HG03097 (cell line): ENCODE measurements around the gene BRD7.

Experiments used
- ATAC-seq: cut with Tn5 transposase; IDR thresholded peaks from one replicate; pipeline ENCODE4 v1.9.1; 2021; ENCODE audit not compliant: unreplicated experiment, low FRiP score

BRD7 gene

DNA sequence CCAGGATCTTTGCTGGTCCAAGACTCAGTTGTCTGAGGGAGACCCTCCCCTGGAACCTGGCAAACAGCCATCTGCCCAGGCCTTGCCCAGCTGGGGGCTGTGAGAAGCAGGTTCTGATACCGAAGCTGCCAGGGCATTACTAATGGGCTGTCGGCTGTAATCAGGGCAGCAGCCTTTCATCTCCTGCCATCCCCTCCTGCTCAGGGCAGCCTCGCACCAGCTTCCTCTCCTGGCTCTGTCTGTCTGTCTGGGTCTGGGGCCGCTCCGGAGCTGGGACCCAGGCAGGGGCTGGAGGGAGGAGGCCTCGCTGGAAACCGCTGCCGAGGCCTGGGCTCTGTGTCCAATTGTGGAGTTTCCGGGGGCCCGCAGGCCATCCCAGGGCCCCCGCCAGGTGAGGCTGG lies 21.6 kb upstream of the BRD7 start:
- ATAC-seq = no peak

DNA sequence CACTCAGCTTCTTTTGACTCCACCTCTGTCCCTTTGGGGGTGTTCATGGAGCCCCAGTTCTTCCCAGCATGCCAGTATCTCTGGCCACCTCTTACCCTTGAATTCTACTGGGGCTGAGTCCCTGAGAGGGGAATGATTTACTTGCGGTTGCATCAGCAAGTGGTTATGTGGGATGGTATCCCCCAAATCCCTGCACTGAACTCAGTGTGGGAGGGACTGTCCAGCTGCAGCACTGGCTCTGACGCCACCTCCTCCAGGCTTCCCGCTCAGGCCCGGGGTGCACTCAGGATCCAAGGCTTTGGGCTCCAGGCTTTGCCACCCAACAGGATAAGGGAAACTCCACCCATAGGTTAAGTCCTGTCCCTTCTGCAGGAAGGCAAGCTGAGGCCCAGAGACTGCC lies 21.1 kb upstream of the BRD7 start:
- no peak for ATAC-seq

DNA sequence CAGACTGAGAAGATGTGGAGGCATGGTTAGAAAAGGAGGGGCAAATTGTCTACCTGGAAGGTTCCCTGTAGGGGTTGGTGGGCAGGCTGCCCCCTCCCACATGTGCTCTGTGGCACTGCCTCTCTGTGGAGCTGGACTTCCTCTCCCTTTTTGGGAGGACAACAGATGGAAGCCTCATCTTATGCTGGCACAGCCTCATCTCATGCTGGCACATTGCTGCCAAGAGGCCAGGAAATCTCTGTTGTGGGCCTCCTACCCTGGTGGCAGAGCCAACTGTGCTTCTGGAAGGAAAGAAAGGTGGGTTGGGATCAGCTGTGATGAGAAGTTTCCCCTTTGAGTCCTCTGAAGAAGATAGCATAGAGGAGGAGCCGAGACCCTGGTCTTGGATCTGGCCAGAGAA lies 19.7 kb upstream of the BRD7 start:
- no peak for ATAC-seq

DNA sequence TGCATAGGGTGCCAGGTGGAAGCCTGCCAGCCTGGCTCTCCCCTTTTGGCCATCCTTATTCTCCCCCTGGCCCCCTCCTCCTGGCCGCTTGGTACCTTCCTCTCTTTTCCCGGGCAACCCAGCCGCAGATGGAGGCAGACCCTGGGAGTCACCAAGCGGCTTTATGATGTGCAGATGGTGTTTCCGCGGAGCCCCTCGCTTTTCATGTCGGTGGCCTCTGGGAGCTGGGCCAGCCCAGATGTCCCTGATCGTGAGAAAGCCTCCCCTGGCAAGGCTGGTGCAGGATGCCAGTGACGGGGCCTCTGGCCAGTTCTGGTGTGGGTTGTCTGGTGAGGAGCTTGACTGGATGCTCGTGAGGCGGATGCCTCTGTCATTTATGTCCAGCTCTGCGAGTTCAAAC lies 18.0 kb upstream of the BRD7 start:
- ATAC-seq = no peak

DNA sequence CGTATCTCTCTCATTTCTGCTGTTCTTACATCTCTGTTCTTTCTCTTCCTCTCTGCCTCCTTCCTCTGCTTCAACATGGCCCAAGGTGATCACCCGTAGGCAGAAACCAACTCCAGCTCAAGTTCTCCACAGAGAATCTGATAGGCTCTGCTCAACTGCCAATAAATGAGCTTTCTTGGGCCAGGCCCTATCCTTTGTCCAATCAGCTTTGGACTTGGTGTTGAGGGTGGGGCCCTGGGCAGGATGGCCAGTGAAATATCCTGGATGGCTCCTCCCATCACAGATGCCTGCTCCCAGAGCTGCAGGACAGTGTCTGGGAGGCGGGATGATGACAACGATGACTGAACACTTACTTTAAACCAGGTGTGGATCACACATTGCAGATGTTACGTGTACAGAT lies 17.4 kb upstream of the BRD7 start:
- no peak for ATAC-seq

DNA sequence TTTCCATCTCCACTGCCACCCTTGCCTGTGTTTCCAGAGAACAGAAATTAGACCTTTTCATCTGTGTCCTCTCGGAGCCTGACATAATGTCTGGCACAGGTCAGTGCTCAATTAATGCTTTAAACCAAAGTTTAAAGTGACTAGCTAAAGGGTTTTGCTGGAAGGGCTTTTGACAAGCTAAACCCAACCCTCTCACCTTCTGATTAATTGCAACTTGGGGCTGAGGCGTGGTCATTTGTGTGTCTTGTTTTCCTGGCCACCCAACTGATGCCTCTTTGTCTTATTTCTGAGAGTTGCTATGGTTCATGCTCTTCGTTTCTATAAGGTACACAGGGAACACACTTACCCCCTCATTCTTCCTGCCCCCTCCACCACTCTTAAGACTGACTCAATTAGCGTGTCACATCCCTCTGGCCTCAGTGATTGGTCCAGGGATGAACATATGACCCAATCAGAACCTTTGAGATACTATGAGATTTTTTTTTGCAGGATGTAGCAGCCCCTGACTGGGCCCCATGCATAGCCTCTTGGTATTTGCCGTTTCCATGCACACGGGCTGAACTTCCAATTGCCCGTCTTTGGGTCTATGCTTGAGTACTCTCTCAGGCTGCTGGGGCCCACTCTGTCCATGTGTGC lies 15.8 kb upstream of the BRD7 start:
- no peak for ATAC-seq

DNA sequence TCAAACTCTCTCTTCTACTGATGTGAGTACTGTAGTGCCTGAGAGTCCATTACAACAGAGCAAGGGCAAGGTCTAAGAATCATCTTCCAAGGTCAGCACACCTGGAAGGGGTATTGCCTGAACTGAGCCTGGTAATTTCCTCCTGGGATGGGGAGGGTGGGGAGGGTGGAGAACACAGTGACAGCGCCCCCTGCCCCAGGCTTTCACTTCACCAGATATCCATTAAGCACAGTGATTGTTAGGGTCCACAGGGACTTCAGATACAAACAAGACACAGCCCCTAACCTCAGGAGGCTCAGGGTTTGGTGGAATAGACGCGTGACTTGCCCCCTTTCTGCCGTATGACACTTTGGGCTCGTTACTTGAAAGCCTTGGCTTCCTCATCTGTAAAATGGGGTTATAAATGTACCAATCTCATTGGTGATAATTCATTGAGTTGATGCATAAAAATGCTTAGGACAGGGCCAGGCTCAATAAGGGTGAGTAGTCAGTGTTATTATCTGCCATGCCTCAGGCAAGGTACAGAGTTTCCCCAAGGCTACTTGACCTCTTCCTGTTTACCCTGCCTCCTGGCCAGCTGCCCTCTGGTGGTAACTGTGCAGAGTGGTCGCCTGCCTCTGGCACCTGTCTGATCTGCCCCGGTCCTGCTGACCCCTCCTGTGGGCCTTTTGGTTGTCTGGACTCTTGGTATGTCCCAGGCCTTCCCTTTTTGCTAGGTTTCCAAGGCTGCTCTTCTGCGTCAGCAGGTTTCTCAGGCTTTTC lies 13.1 kb upstream of the BRD7 start:
- no peak for ATAC-seq

DNA sequence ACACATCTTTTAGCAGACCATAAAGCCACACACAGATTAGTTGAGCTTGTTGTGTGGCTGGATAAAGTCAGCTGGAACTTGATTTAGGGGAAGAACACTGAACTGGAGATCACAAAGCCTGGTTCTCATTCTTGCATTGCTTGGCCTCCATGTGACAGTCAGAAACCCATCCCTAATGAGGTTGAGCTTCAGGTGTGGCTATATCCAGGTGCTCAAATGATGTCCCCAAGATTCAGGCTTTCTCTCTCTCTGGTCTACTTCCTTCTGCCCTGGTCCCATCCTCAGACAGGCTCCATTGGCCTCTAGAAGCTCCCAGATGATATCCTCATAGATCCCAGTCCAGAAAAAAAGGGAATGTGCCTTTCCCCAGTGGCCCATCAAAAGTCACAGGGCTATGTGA lies 9.6 kb upstream of the BRD7 start:
- no peak for ATAC-seq

DNA sequence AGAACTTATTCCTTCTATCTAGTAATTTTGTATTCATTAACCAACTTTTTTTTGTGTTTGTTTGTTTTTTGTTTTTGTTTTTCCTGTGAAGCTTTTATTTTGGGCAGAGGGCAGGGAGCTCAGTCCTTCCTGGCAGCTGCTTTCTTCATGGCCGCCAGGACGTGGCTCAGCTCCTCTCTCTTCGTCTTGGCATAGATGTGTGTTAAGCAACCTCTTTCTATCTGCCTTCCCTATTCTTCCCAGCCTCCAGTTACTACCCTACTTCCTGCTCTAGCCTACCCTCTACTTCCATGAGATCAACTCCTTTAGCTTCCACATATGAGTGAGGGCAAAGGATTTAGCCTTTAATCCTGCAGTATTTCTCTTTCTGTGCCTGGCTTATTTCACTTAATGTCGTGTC lies 8.2 kb upstream of the BRD7 start:
- no peak for ATAC-seq

DNA sequence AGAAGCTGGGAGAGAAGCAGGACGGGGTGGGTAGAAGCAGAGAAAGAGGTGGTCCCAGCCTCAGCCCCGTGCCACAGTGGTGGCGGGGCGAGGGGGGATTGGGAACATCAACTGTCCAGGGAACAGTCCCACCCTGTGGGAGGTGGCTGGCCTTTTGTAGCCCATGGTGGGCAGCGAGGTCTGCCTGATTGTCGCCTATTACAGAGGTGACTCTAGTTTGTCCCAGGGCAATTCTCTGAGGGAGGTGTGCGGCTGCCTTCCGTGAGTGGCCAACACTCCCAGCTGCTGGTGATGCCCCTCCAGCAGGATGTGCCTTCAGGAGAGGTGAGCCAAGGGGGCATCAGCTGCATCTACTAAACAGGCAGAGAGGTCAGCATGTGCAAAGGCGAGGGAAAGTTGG lies 5.0 kb upstream of the BRD7 start:
- no peak for ATAC-seq

DNA sequence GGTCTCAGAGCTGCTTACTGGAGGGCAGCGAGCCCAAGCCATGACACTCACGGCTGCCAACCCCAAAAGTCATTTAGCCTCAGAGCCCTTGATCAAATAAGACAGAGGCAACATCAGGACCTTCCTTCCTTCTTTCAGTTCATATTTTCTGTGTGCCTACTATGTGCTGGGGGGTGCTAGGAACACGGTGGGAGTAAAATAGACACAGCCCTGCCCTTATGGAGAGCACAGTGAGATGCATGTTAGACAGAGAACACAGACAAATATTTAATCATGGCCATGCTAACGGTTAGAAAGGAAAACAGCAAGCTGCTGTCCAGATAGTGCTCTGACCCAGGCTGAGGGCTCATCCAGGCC lies 4.5 kb upstream of the BRD7 start:
- no peak for ATAC-seq

DNA sequence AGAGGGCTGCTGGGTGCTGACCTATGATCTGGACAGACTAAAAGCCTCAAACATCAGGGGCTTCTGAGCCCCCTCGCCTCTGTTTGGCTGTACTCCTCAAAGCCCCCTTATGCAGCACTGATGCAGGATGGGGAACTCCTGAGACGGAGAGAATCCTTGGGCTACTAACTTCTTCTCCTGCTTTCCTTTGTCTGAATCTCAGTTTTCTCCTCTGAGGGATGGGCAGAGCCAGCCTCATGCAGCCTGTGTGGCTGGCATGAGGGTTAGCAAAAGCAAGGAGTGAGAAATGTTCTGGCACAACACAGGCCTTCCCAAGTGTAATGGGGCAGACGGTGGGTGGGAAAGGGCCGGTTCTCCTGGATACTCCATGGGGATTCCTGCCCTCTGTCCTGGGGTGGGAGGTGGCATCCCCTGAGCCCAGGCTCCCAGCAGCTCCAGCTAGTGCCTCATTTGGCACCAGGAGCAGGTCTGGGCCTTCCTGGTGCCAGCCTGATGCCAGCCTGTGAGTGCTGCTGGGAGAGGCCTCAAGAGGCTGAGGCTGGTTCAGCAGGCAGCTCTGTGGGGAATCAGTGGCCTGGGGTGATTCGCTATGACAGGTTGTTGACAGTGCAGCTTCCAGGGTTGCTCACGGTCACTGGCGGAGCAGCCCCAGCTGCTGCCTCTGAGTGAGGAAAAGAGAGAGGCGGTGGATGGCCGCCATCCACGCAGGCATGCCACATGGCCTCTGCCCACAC lies 4.0 kb upstream of the BRD7 start:
- ATAC-seq = no peak

DNA sequence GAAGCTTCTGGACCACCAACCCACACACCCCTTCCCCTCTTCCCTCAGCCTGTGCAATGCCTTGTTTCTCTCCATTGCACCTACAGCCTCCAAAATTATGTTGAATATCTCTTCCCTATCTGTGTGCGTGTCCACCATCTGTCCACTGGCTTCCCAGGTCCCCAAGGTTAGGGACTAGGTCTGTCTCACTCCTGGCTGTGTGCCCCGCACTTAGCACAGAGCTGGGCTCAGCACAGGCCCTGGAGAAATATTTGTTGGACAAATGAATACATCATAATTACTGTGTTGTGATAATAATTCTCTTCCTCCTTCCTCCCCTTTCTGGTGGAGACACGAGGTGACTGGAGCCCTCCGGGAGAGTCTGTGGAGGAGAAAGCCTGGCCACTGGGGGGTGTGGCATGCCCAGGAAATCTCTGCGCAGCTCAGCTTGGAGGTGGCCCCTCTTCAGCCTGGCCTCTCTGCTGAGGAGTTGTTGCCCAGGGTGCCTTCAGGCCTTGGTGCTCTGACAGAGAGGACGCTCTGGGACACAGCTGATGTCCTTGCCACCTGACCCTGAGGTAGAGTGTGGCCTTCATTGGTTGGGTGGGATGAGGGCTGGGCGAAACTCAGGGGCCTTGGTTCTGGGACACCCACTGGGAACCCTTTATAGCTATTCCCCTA lies 3.3 kb upstream of the BRD7 start:
- no peak for ATAC-seq

DNA sequence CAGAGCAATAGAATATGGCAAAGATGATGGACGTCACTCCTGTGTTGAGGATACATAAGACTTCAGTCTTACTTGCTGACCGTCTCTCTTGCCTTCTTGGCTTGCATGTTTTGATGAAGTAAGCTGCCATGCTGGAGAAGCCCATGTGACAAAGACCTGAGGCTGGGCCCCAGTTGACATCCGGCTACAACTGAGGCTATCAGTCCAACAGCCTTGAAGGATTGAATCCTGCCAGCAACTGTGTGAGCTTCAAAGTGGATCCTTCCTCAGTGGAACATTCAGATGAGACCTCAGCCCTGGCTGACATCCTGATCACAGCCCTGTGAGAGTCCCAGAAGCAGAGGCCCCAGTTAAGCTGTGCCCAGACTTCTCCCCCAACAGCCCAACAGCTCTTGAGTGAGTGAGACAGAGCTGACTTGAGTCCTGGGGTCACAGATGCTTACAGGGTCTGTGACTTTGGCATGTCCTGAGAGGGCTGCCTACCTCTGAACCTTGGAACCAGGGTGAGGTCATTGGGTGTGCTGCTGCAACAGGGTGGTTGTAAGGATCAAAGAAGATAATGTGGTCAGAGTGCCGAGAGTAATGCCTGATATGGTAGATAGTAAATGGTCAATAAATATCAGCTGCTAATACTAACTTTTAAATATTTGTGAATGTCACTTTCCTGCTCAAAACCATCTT lies 2.4 kb upstream of the BRD7 start:
- no peak for ATAC-seq

DNA sequence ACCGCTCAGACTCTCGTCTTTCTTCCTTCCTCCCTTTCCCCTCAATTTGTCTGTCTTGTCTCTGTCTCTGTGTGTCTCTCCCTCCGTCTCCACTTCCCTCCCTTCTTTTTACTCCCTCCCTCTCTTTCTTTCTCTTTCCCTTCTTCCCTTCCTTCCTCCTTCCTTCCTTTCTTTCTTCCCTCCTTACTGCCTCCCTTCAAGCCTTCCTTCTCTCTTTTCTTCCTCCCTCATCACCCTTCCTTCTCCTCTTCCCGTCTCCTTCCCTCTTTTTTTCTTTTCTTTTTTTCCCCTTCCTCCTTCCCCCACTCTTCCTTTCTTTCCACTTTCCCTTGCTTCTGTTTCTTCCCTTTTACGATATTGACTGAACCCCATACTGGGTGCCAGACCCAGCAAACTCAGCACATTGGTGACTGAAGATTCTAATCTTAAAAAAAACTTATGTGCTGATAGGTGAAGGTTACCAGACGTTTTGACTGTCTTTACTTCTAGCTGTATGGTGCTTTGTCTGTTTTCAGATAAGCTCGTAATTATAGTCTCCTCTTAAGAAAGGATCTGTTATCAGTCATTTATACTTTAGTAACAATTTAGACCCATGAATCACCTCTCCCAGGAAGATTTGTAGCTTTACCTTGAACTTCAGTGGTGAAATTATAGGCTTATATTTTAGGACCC lies 481 bp upstream of the BRD7 start:
- no peak for ATAC-seq

DNA sequence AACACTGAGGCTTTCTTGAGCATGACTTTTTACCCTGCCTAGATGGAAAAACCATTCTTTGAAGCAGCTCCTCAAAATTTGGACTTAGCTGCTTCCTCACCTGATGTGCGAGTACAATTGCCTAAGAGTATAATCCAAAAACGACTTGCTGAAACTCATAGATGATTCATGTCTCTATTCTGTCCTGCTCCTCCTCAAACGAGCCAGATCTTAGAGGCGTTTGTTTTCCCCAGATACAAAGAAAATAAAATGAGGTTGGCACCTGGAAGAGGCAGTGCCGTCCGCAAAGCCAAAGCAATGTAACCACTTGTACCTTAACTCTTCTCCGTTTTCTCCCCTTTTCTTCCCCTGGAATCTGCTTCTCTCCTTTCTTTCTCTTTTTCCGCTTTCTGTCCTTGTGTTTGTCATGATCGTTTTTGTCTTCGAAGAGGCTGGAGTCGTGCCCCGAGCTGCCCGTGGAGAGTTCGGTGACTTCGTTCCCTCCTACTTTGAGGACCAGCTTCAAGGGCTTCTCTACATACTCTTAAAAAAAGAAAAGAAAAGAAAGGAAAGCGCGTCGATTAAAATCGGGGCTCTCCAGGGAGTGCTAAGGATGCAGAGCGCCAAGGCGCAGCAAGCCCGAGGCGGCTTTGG lies 895 bp downstream of the BRD7 start:
- ATAC-seq = no peak

DNA sequence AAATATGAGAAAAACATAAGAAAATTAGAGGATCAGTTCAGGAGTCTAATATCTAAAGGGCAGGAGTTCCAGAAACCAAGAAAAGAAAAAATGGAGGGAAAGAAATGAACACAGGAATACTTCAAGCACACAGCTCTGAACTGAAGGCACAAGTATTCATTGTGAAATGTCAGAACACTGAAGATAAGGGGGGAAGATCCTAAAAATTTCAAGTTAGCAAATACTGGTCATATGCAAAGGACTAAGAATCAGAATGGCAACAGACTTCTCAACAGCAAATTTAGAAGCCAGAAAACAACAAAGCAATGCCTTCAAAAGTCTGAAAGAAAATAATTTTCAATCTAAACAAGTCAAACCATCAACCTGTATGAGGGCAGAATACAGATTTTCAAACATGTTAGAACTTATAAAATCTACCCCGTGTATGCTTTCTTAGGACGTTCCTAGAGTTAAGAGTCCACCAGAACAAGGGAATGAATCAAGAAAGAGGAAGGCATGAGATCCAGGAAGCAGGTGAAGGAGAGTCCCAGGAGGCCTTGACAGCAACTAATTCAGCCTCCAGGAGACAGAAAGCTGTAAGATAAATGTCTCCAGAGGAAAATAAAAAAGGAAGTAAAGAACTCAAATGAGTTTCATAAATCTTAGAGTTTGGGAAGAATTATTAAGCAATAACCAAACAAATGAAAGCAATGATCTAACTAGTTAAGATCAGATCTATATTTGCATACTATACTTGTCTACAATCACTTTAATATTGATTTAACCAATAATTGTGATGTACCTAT lies 2.8 kb downstream of the BRD7 start:
- ATAC-seq = no peak

DNA sequence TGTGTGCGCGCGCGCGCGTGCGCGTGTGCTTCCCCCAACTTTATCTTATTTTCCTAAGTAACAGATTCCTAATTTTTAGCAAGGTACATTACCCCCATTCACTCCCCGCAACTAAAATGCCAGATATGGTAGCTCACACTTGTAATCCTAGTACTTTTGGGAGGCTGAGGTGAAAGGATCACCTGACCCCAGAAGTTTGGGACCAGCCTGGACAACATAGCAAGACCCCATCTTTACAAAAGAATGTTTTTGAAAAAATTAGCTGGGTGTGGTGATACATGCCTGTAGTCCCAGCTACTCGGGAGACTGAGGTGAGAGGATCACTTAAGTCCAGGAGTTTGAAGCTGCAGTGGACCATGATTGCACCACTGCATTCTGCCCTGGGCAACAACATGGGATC lies 5.1 kb downstream of the BRD7 start:
- no peak for ATAC-seq

DNA sequence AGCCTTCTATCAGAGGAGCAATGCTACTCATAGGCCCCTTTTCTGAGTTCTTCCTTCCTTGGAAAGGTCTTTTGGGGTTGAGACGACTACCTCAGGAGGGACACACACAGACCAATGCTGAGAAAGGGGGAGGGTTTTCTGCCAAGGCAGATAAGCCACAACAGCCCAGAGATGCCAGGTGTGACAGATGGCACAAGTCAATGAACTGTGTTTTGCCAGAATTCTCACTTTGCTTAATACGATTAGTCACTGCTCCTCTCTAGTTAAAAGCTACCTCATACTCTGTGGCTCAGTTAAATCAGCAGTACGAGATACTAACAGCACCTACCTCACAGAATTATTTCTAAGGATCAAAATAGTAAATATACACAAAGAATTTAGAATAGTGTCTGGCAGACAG lies 8.0 kb downstream of the BRD7 start:
- ATAC-seq = no peak
